MCF 10A (cell line): ENCODE results near the gene CAMSAP2. TPM values are rescaled to one million over a fixed set of nuclear protein-coding genes. Genes with fewer than 3 reads are reported as not detected.
A peak's percentile ranks its signal among the peaks of the same experiment; 100 is the strongest.

Experiments used
- BruUV-seq: library from RNA; stranded (reverse); fragments of 400-500 nt; replicated peaks from 2 replicates; lab custom pipeline; 2021; lab: Mats Ljungman, UMichigan
- CTCF ChIA-PET: fragments of 300-600 bp; sonication (Branson Sonifier 250); formaldehyde crosslinking; extraction: SDS; loops from one replicate; lab custom pipeline; 2021; ENCODE audit warnings: antibody characterized with exemption, inconsistent platforms; lab: Yijun Ruan, JAX
- POLR2A ChIA-PET: fragments of 300-600, 350-650 bp; sonication (Branson Sonifier 250); formaldehyde crosslinking; extraction: SDS; loops from one replicate; lab custom pipeline; 2020; ENCODE audit warnings: antibody characterized with exemption, inconsistent platforms; lab: Yijun Ruan, JAX
- DNase-seq: peaks from one replicate; pipeline ENCODE4 v3.0.0-alpha.2; 2018; ENCODE audit not compliant: unreplicated experiment
- H3K27ac Mint-ChIP-seq: one replicate; pipeline ENCODE4 v1.8.0; 2022; ENCODE audit warnings: mild to moderate bottlenecking, low read depth, mixed read lengths; ENCODE audit not compliant: unreplicated experiment
- H3K27me3 Mint-ChIP-seq: one replicate; pipeline ENCODE4 v1.8.0; 2022; ENCODE audit warnings: mixed read lengths; ENCODE audit not compliant: insufficient read depth, unreplicated experiment
- H3K36me3 Mint-ChIP-seq: one replicate; pipeline ENCODE4 v1.8.0; 2022; ENCODE audit warnings: mild to moderate bottlenecking, moderate library complexity, mixed read lengths; ENCODE audit not compliant: insufficient read depth, unreplicated experiment
- H3K4me1 Mint-ChIP-seq: one replicate; pipeline ENCODE4 v1.8.0; 2022; ENCODE audit warnings: mixed read lengths; ENCODE audit not compliant: insufficient read depth, unreplicated experiment
- H3K4me3 Mint-ChIP-seq: one replicate; pipeline ENCODE4 v1.8.0; 2022; ENCODE audit warnings: mild to moderate bottlenecking, moderate library complexity, mixed read lengths; ENCODE audit not compliant: unreplicated experiment
- H3K9me3 Mint-ChIP-seq: one replicate; pipeline ENCODE4 v1.8.0; 2022; ENCODE audit warnings: mixed read lengths; ENCODE audit not compliant: unreplicated experiment
- intact Hi-C: fragments of 100-400 bp; cut with micrococcal nuclease; formaldehyde crosslinking; loops from 2 replicates; pipeline ENCODE4 v1.14.1; 2022
- total RNA-seq: library from RNA; stranded (reverse); gene quantifications from 2 replicates; pipeline ENCODE4 v1.2.3, GENCODE V29; 2022
- TF ChIP-seq, protein P1 (sequence below): fragments of 200-600 bp; IDR thresholded peaks from one replicate; pipeline ENCODE4 v1.8.0; 2022; ENCODE audit warnings: antibody characterized with exemption, mild to moderate bottlenecking; ENCODE audit not compliant: unreplicated experiment

Gene CAMSAP2
- total RNA-seq, 1 experiment from 2014 or later, result 209 TPM

DNA sequence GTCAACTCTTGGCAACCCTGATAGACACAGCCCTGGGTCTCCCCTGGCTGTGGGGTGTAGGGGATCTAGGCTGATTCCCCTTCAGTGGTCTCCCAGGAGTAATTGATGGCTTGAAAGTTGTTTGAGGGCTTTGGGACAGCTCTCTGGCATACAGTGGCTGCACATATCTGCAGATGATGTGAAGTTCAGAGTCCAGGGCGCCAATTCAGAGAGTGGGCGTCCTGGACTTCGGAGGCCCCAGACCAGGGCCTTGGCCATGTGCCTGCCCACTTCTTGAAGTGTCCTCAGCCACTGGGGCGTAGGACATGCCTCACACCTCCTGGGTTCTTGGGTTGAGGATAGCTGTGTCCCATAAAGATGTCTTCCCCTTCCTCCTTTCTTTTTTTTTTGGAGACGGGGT, 158.6 kb downstream of the CAMSAP2 start:
- no peak for DNase-seq
- ChIA-PET CTCF (interaction anchor here (0.6 to 3.9 kb wide), 14 partner anchors 8 to 357 kb away, joined by 3 to 26 read pairs (median 4); no protein-coding TSS in a partner anchor), POLR2A (interaction anchor here (0.8 to 5.7 kb wide), 13 partner anchors 9 to 363 kb away, joined by 3 to 68 read pairs (median 7); partner anchors contain the start of genes CAMSAP2, DDX59 and TMEM9)
- H3K36me3 Mint-ChIP-seq, result peaks cover 45% of the 10 kb centered on the region
- H3K9me3 Mint-ChIP-seq, result no peaks in the 10 kb centered on the region
- peak overlapping the region; percentile 92 for H3K4me3 Mint-ChIP-seq
- no TSS peak for BruUV-seq
- peaks cover 61% of the 10 kb centered on the region for H3K4me1 Mint-ChIP-seq
- H3K27ac Mint-ChIP-seq, result no peak overlapping the region
- TF ChIP-seq, protein P1, sequence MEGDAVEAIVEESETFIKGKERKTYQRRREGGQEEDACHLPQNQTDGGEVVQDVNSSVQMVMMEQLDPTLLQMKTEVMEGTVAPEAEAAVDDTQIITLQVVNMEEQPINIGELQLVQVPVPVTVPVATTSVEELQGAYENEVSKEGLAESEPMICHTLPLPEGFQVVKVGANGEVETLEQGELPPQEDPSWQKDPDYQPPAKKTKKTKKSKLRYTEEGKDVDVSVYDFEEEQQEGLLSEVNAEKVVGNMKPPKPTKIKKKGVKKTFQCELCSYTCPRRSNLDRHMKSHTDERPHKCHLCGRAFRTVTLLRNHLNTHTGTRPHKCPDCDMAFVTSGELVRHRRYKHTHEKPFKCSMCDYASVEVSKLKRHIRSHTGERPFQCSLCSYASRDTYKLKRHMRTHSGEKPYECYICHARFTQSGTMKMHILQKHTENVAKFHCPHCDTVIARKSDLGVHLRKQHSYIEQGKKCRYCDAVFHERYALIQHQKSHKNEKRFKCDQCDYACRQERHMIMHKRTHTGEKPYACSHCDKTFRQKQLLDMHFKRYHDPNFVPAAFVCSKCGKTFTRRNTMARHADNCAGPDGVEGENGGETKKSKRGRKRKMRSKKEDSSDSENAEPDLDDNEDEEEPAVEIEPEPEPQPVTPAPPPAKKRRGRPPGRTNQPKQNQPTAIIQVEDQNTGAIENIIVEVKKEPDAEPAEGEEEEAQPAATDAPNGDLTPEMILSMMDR, result no peak
- H3K27me3 Mint-ChIP-seq, result no peaks in the 10 kb centered on the region
- intact Hi-C loops, result loop anchor here (10.0 kb wide), 1 partner anchor 218 kb away; the partner anchor contains the start of gene CACNA1S

DNA sequence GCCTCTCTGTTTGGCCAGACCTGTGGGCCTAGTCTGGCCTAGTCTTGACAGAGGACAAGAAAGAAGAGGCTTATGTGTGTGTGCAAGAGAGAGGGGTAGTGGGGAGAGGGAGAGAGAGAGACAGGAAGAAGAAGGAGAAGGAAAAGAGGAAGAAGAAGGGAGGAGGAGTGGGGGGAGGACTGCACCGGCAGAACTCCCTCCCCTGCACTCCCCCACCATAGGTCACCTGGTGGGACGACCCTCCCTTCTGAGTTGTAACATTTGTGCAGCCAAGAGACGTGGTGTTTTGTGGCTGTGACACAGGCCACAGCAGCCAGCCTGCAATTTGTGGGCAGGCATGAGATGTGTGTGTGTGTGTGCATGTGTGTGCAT, 160.3 kb downstream of the CAMSAP2 start:
- no TSS peak for BruUV-seq
- peaks cover 62% of the 10 kb centered on the region for H3K36me3 Mint-ChIP-seq

GRCh38 chr1:200899451-200899915, 160.8 kb downstream of the CAMSAP2 start:
- Mint-ChIP-seq H3K27ac (peak overlapping the region; percentile 21), H3K4me3 (no peak overlapping the region), H3K4me1 (peaks cover 48% of the 10 kb centered on the region), H3K27me3 (no peaks in the 10 kb centered on the region), H3K9me3 (no peaks in the 10 kb centered on the region), H3K36me3 (peaks cover 67% of the 10 kb centered on the region)
- DNase-seq, result no peak
- BruUV-seq, result no TSS peak
- intact Hi-C loops, result loop anchor here (10.0 kb wide), 1 partner anchor 215 kb away; the partner anchor contains the start of gene CACNA1S
- POLR2A ChIA-PET, result interaction anchor here (2.2 kb wide), 1 partner anchor 18 kb away, joined by 6 read pairs; no protein-coding TSS in a partner anchor
- CTCF ChIA-PET, result interaction anchor here (0.6 to 1.1 kb wide), 4 partner anchors 24 to 74 kb away, joined by 3 to 5 read pairs (median 4); no protein-coding TSS in a partner anchor
- TF ChIP-seq, protein P1, result no peak

More for the DNA sequence above, 160.3 kb downstream of the CAMSAP2 start:
- H3K27ac Mint-ChIP-seq, result peak overlapping the region; percentile 68
- CTCF ChIA-PET, result interaction anchor here (1.1 to 2.1 kb wide), 2 partner anchors 19 to 73 kb away, joined by 5 to 7 read pairs; no protein-coding TSS in a partner anchor
- POLR2A ChIA-PET, result no interaction called here
- no peaks in the 10 kb centered on the region for H3K27me3 Mint-ChIP-seq
- H3K9me3 Mint-ChIP-seq, result no peaks in the 10 kb centered on the region
- TF ChIP-seq, protein P1, result no peak
- DNase-seq, result no peak
- intact Hi-C loops, result loop anchor here (10.0 kb wide), 1 partner anchor 216 kb away; the partner anchor contains the start of gene CACNA1S
- H3K4me1 Mint-ChIP-seq, result peaks cover 52% of the 10 kb centered on the region
- no peak overlapping the region for H3K4me3 Mint-ChIP-seq
